ENCODE results near the gene RRP9.

DNA sequence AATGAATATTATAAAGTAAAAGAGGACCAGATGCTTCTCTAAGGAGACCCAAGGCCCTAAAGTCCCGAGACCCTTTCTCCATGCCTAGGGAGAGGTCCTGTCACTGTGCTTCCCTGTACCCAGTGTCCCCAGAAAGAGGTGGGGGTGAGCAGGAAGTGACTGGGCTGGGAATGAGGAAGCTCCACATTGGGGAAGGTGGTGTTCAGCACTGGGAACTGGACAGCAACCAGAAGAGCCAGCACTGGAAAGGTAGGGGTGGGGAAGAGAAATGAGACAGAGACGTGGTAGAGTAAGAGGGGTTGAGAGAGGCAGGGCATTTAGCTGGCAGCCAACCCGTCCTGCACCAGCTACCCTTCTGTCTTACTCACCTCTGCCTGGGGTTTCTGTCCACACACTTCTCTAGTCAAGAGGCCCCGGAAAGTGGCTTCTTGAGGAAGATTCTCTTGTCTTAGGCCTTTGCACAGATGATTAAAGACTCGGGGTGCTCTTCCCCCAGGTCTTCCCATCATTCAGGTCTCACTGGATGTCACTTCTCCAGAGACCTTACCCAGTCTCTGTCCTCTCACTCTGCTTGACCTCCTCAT lies 12.2 kb downstream of the RRP9 start:
- TF ChIP-seq, protein P1, sequence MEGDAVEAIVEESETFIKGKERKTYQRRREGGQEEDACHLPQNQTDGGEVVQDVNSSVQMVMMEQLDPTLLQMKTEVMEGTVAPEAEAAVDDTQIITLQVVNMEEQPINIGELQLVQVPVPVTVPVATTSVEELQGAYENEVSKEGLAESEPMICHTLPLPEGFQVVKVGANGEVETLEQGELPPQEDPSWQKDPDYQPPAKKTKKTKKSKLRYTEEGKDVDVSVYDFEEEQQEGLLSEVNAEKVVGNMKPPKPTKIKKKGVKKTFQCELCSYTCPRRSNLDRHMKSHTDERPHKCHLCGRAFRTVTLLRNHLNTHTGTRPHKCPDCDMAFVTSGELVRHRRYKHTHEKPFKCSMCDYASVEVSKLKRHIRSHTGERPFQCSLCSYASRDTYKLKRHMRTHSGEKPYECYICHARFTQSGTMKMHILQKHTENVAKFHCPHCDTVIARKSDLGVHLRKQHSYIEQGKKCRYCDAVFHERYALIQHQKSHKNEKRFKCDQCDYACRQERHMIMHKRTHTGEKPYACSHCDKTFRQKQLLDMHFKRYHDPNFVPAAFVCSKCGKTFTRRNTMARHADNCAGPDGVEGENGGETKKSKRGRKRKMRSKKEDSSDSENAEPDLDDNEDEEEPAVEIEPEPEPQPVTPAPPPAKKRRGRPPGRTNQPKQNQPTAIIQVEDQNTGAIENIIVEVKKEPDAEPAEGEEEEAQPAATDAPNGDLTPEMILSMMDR (IDR thresholded peaks at IDR 0.05; ENCODE audit: low read depth, low read length, missing input control) = no peak
- TF ChIP-seq FOXA1 (IDR thresholded peaks at IDR 0.05) = no peak
- TF ChIP-seq, protein P2, sequence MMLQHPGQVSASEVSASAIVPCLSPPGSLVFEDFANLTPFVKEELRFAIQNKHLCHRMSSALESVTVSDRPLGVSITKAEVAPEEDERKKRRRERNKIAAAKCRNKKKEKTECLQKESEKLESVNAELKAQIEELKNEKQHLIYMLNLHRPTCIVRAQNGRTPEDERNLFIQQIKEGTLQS (IDR thresholded peaks at IDR 0.05) = no peak
- no peak for TF ChIP-seq GABPA (IDR thresholded peaks at IDR 0.05 in 1 of 2, conservative IDR thresholded peaks at IDR 0.05 in 1 of 2)
